PC-3 (cell line): ENCODE results near the gene VTI1A. TPM values are rescaled to one million over a fixed set of nuclear protein-coding genes. Genes with fewer than 3 reads are reported as not detected.

Experiments
- ATAC-seq: fragments of 200-7000 bp; cut with Tn5 transposase; 2 replicates; pipeline ENCODE4 v1.9.1; 2020; ENCODE audit warnings: mild to moderate bottlenecking, moderate library complexity
- BruUV-seq: library from RNA; stranded (reverse); fragments of 400-500 nt; replicated peaks from 2 replicates; lab custom pipeline; 2021; lab: Mats Ljungman, UMichigan
- CTCF ChIA-PET: fragments of 300-600 bp; sonication (Branson Sonifier 250); formaldehyde crosslinking; loops from one replicate; lab custom pipeline; 2022; ENCODE audit warnings: antibody characterized with exemption; lab: Charles Lee
- POLR2A ChIA-PET: fragments of 300-600 bp; sonication (Branson Sonifier 250); formaldehyde crosslinking; loops from one replicate; lab custom pipeline; 2022; ENCODE audit warnings: antibody characterized with exemption; ENCODE audit not compliant: unreplicated experiment; lab: Charles Lee
- DNase-seq: peaks from one replicate; pipeline ENCODE4 v3.0.0-alpha.2; 2015
- H2AFZ ChIP-seq: fragments of 300-600 bp; sonication (generic); 2 replicates; pipeline ENCODE4 v1.6.0; 2016; ENCODE audit warnings: antibody characterized with exemption, low read length
- H3F3A ChIP-seq: fragments of 300-600 bp; sonication (generic); one replicate; pipeline ENCODE4 v1.6.0; 2017; ENCODE audit warnings: antibody characterized with exemption, low read length, control low read depth, mild to moderate bottlenecking; ENCODE audit not compliant: unreplicated experiment
- H3K27ac ChIP-seq: fragments of 300-600 bp; sonication (generic); 2 replicates; pipeline ENCODE4 v1.5.1; 2016; ENCODE audit warnings: mild to moderate bottlenecking, low read length
- H3K27me3 ChIP-seq: fragments of 300-600 bp; sonication (generic); 2 replicates; pipeline ENCODE4 v1.6.1; 2016; ENCODE audit warnings: low read length, mixed read lengths
- H3K36me3 ChIP-seq: fragments of 300-600 bp; sonication (generic); 2 replicates; pipeline ENCODE4 v1.6.1; 2016; ENCODE audit warnings: low read depth, mixed run types, low read length, mixed read lengths
- H3K4me1 ChIP-seq: fragments of 300-600 bp; sonication (generic); 2 replicates; pipeline ENCODE4 v1.5.1; 2016; ENCODE audit warnings: low read length; ENCODE audit not compliant: insufficient read depth
- H3K4me2 ChIP-seq: fragments of 300-600 bp; sonication (generic); 2 replicates; pipeline ENCODE4 v1.6.0; 2016; ENCODE audit warnings: low read length
- H3K4me3 ChIP-seq: fragments of 300-600 bp; sonication (generic); 2 replicates; pipeline ENCODE4 v1.5.1; 2016; ENCODE audit warnings: mild to moderate bottlenecking, low read length, mixed read lengths
- H3K79me2 ChIP-seq: fragments of 300-600 bp; sonication (generic); 2 replicates; pipeline ENCODE4 v1.6.1; 2017; ENCODE audit warnings: low read length, mixed read lengths
- H3K9ac ChIP-seq: fragments of 300-600 bp; sonication (generic); 2 replicates; pipeline ENCODE4 v1.6.0; 2016; ENCODE audit warnings: mild to moderate bottlenecking, low read length
- H3K9me2 ChIP-seq: fragments of 300-600 bp; sonication (generic); replicated peaks from 2 replicates; pipeline ENCODE4 v1.6.1; 2016; ENCODE audit warnings: mixed run types, low read length, mixed read lengths
- H3K9me3 ChIP-seq: fragments of 300-600 bp; sonication (generic); 2 replicates; pipeline ENCODE4 v1.6.1; 2016; ENCODE audit warnings: low read length, mixed read lengths
- H4K20me1 ChIP-seq: fragments of 300-600 bp; sonication (generic); 2 replicates; pipeline ENCODE4 v1.6.1; 2016; ENCODE audit warnings: low read length, mixed read lengths
- CTCF ChIP-seq: fragments of 300-600 bp; sonication (generic); conservative IDR thresholded peaks from 2 replicates; pipeline ENCODE4 v1.5.1; 2017; ENCODE audit warnings: antibody characterized with exemption, low read depth, mild to moderate bottlenecking, low read length
- EZH2 ChIP-seq: fragments of 300-600 bp; sonication (generic); IDR thresholded peaks from one replicate; pipeline ENCODE4 v1.6.1; 2017; ENCODE audit warnings: antibody characterized with exemption, mild to moderate bottlenecking, low read length; ENCODE audit not compliant: unreplicated experiment
- EZH2phosphoT487 ChIP-seq: fragments of 300-600 bp; sonication (generic); IDR thresholded peaks from 2 replicates; pipeline ENCODE4 v1.6.1; 2018; ENCODE audit warnings: mild to moderate bottlenecking, antibody characterized with exemption, low read length, borderline replicate concordance
- intact Hi-C: fragments of 100-400 bp; cut with micrococcal nuclease; formaldehyde crosslinking; loops from 2 replicates; pipeline ENCODE4 v1.9.0; 2023
- total RNA-seq: library from RNA; depleted of rRNA; stranded (reverse); fragments of >200 nt; gene quantifications from 2 replicates; pipeline ENCODE4 v1.2.3, GENCODE V29; 2014

Gene VTI1A
- total RNA-seq, 1 experiment from 2014 or later: 18.1 TPM

- H3K4me2 ChIP-seq: no peak overlapping the region
- H3K4me3 ChIP-seq: no peak overlapping the region
- H3K9me2 ChIP-seq: no peaks in the 10 kb centered on the region
- no peak for DNase-seq
- no peak overlapping the region for H3K27ac ChIP-seq
- no peak overlapping the region for H2AFZ ChIP-seq
- ChIA-PET CTCF (no interaction called here), POLR2A (no interaction called here)
- H3K36me3 ChIP-seq: no peaks in the 10 kb centered on the region
- no peaks in the 10 kb centered on the region for H3F3A ChIP-seq
- TF ChIP-seq EZH2: no peak
- no peak for TF ChIP-seq EZH2phosphoT487
- TF ChIP-seq CTCF: no peak
- no peaks in the 10 kb centered on the region for H3K9me3 ChIP-seq
- no peaks in the 10 kb centered on the region for H3K27me3 ChIP-seq
- no peak overlapping the region for H3K9ac ChIP-seq
- intact Hi-C loops: no loop called here
- H3K4me1 ChIP-seq: no peaks in the 10 kb centered on the region
- ATAC-seq: no peak
- no peaks in the 10 kb centered on the region for H4K20me1 ChIP-seq
- H3K79me2 ChIP-seq: no peaks in the 10 kb centered on the region
- no TSS peak for BruUV-seq
Measured at GRCh38 chr10:112841549-112841948, 394.5 kb downstream of the VTI1A start.

DNA sequence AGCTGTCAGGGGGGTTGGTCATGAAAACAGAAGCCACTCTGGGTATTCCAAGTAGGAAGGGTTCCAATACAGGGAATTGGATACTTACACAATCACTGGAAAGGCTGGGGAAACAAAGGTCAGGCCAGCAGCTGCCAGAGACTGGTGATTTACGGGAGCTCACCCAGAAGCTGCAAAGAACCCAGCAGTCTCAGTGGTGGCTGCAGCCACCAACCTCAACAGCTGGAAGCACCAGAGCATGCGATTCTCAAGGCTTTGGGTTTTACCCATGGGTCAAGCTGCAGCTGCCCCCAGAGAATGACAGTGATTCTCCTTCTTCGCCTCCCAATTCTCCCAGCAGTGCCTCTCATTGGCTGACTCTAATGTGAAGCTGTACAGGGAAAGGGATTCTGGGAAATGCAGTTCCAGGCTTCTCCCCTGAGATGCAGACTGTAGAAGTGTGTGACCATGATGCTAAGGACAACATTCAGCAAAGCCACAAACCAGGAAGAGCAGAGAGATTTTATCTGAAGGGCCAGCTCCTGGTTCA lies 395.9 kb downstream of the VTI1A start:
- ATAC-seq (no peak), DNase-seq (no peak)
- Histone ChIP-seq H3K36me3 (no peaks in the 10 kb centered on the region; the same call in 1 of the 2 replicates), H3K4me1 (no peaks in the 10 kb centered on the region), H2AFZ (no peak overlapping the region), H3F3A (no peaks in the 10 kb centered on the region), H3K9me2 (no peaks in the 10 kb centered on the region), H3K4me2 (no peak overlapping the region), H3K9me3 (0 out of 2 replicates have a peak, but pooled peaks cover 1% of the 10 kb centered on the region), H3K4me3 (no peak overlapping the region), H3K79me2 (no peaks in the 10 kb centered on the region), H3K27me3 (no peaks in the 10 kb centered on the region), H3K9ac (no peak overlapping the region), H4K20me1 (no peaks in the 10 kb centered on the region), H3K27ac (no peak overlapping the region)
- intact Hi-C loops: no loop called here
- TF ChIP-seq EZH2 (no peak), EZH2phosphoT487 (no peak), CTCF (no peak)
- BruUV-seq: no TSS peak
- ChIA-PET CTCF (no interaction called here), POLR2A (no interaction called here)

GRCh38 chr10:112843623-112844022 lies 396.6 kb downstream of the VTI1A start:
- no peak for ATAC-seq
- no TSS peak for BruUV-seq
- Histone ChIP-seq H3K79me2 (no peaks in the 10 kb centered on the region), H3K27ac (no peak overlapping the region), H3K36me3 (no peaks in the 10 kb centered on the region; the same call in 1 of the 2 replicates), H3K4me2 (no peak overlapping the region), H3K9ac (no peak overlapping the region), H3K9me3 (0 out of 2 replicates have a peak, but pooled peaks cover 4% of the 10 kb centered on the region), H4K20me1 (no peaks in the 10 kb centered on the region), H2AFZ (no peak overlapping the region), H3F3A (no peaks in the 10 kb centered on the region), H3K4me3 (no peak overlapping the region), H3K9me2 (no peaks in the 10 kb centered on the region), H3K27me3 (no peaks in the 10 kb centered on the region), H3K4me1 (no peaks in the 10 kb centered on the region)
- no peak for DNase-seq
- intact Hi-C loops: no loop called here
- TF ChIP-seq EZH2phosphoT487: no peak
- TF ChIP-seq CTCF: no peak
- TF ChIP-seq EZH2: no peak
- POLR2A ChIA-PET: no interaction called here
- CTCF ChIA-PET: no interaction called here
